Measurements from ENCODE around the gene MUC2. TPM values are rescaled to one million over a fixed set of nuclear protein-coding genes. Genes with fewer than 3 reads are reported as not detected.

MUC2 gene
- total and polyA plus RNA-seq, 2 donors (not counting 1 experiment from before 2014, with no cell fraction given) = not detected

- ChIA-PET CTCF (interaction anchor here (0.9 to 3.4 kb wide), 3 partner anchors 8 to 497 kb away, joined by 3 to 26 read pairs (median 3); no protein-coding TSS in a partner anchor), POLR2A (no interaction called here)
- Histone ChIP-seq H3K36me3 (replicated peaks in 1 of 2; ENCODE audit: control extremely low read depth in 1 of 2, control insufficient read depth in 1 of 2, extremely low read depth in 1 of 2, insufficient read depth in 2 of 2, low read length in 1 of 2) (no peaks in the 10 kb centered on the region), H3K4me2 (replicated peaks; ENCODE audit: low read depth, low read length, poor library complexity, severe bottlenecking) (peak overlapping the region; percentile 20), H3K27me3 (replicated peaks in 1 of 4; ENCODE audit: control extremely low read depth in 1 of 4, control insufficient read depth in 3 of 4, insufficient read depth in 4 of 4, low read length in 3 of 4) (peaks cover 0 to 27% (median 3%) of the 10 kb centered on the region in 4 experiments), H3K9me3 (ENCODE audit: control extremely low read depth in 1 of 3, control insufficient read depth in 2 of 3, insufficient read depth in 1 of 3, low read length in 2 of 3) (no peaks in the 10 kb centered on the region), H3K4me1 (ENCODE audit: control insufficient read depth in 2 of 2, insufficient read depth in 2 of 2, low read length in 2 of 2) (peaks cover 4 to 6% of the 10 kb centered on the region in 2 donors), H3K27ac (ENCODE audit: low read length in 2 of 2) (no peak overlapping the region), H4K20me1 (ENCODE audit: control insufficient read depth, insufficient read depth, low read length, poor library complexity, severe bottlenecking) (no peaks in the 10 kb centered on the region), H3K4me3 (ENCODE audit: control extremely low read depth in 1 of 5, extremely low read depth in 1 of 5, insufficient read depth in 1 of 5, low read depth in 2 of 5, low read length in 4 of 5) (no peak overlapping the region), H2AFZ (ENCODE audit: insufficient read depth, low read depth, low read length, poor library complexity, severe bottlenecking) (peak overlapping the region; percentile 50), H3K9ac (ENCODE audit: low read length) (no peak overlapping the region), H3K79me2 (ENCODE audit: control insufficient read depth, insufficient read depth, low read length) (no peaks in the 10 kb centered on the region)
- no peak for TF ChIP-seq EZH2 (IDR thresholded peaks at IDR 0.05; ENCODE audit: borderline replicate concordance, insufficient read depth, low read depth, low read length, poor library complexity, severe bottlenecking)
- TF ChIP-seq CTCF (IDR thresholded peaks at IDR 0.05) = peak; percentile 32
- H3K27ac Mint-ChIP-seq = no peak overlapping the region
- intact Hi-C loops (cut with micrococcal nuclease) = no loop called here
- ATAC-seq (ENCODE audit: low read depth) (no peak), DNase-seq (no peak)
- peaks cover 3% of the 10 kb centered on the region for H3K4me1 Mint-ChIP-seq
- H3K4me3 Mint-ChIP-seq = no peak overlapping the region
- H3K27me3 Mint-ChIP-seq = peaks cover 15% of the 10 kb centered on the region
- no peaks in the 10 kb centered on the region for H3K9me3 Mint-ChIP-seq (ENCODE audit: insufficient read depth)
- 65% methylated on average over 13 of the region's 15 CpGs for WGBS (ENCODE audit: insufficient coverage)
These were observed 23.1 kb upstream of the MUC2 start for GRCh38 chr11:1051356-1052132.
